Esophagus muscularis mucosa (tissue), 4 donors: ENCODE measurements around the gene TMEM131L. TPM values are rescaled to one million over a fixed set of nuclear protein-coding genes. Genes with fewer than 3 reads are reported as not detected.
A peak's percentile ranks its signal among the peaks of the same experiment; 100 is the strongest.

Experiments used
- DNase-seq: peaks from one replicate; pipeline ENCODE4 v3.0.0-alpha.2; 2017; ENCODE audit errors: extremely low spot score
- H3K27ac ChIP-seq, 4 donors: fragments of 200-600 bp; sonication (generic); replicated peaks in 1 of 4; 1 replicate in 3 of 4; 2 replicates in 1 of 4; pipeline ENCODE4 v1.5.1; 2016 to 2019; ENCODE audit warnings: mild to moderate bottlenecking in 1 of 4
- H3K27me3 ChIP-seq, 4 donors: fragments of 200-600 bp; sonication (generic); one replicate each; pipeline versions ENCODE4 v1.5.1 to v1.6.0; 2016 to 2019
- H3K36me3 ChIP-seq, 4 donors: fragments of 200-600 bp; sonication (generic); one replicate each; pipeline ENCODE4 v1.5.1; 2016 to 2019
- H3K4me1 ChIP-seq, 4 donors: fragments of 200-600 bp; sonication (generic); one replicate each; pipeline ENCODE4 v1.5.1; 2016 to 2019
- H3K4me3 ChIP-seq, 4 donors: fragments of 200-600 bp; sonication (generic); 1 replicate in 2 of 4; 2 replicates in 2 of 4; pipeline ENCODE4 v1.5.1; 2016 to 2019; ENCODE audit warnings: mild to moderate bottlenecking in 4 of 4, moderate library complexity in 1 of 4
- H3K9me3 ChIP-seq, 4 donors: fragments of 200-600 bp; sonication (generic); 1 replicate in 3 of 4; 2 replicates in 1 of 4; pipeline ENCODE4 v1.5.1; 2016 to 2019
- CTCF ChIP-seq, 3 experiments: fragments of 200-600 bp in 2 of 3; fragments of 450-650 bp in 1 of 3; sonication (generic) in 2 of 3; IDR thresholded peaks; one replicate each; pipeline ENCODE4 v1.5.1; 2017 to 2019; ENCODE audit warnings: antibody characterized with exemption in 3 of 3, mild to moderate bottlenecking in 2 of 3, moderate library complexity in 1 of 3
- EP300 ChIP-seq: sonication (generic); formaldehyde crosslinking; IDR thresholded peaks from one replicate; pipeline ENCODE4 v1.6.1; 2017; ENCODE audit warnings: antibody characterized with exemption
- POLR2A ChIP-seq: fragments of 450-650 bp; IDR thresholded peaks from one replicate; pipeline ENCODE4 v1.6.1; 2017; ENCODE audit warnings: antibody characterized with exemption, moderate library complexity, mild to moderate bottlenecking, low read depth
- POLR2AphosphoS5 ChIP-seq, 2 donors: sonication (generic); formaldehyde crosslinking; IDR thresholded peaks; one replicate each; pipeline ENCODE4 v1.6.1; 2017; ENCODE audit warnings: antibody characterized with exemption in 2 of 2
- WGBS: methylation state at CpG from one replicate; pipeline ENCODE4 v1.1.5; 2018; 5-methylcytosine and 5-hydroxymethylcytosine counted together
- intact Hi-C: fragments of 100-400 bp; cut with DNase I; formaldehyde crosslinking; loops from one replicate; pipeline ENCODE4 v1.15.1; 2023
- total RNA-seq, 4 donors: library from RNA; depleted of rRNA; stranded (reverse); fragments of >200 nt; gene quantifications; one replicate each; pipeline versions ENCODE4 v1.1.0 to v1.2.1, GENCODE V29; 2016

TMEM131L gene
- total RNA-seq, 4 donors from 2014 or later = 10.3 to 16.3 (median 12.1) TPM

- peak; percentile 78 for DNase-seq
- Histone ChIP-seq H3K9me3 (no peaks in the 10 kb centered on the region), H3K27me3 (no peaks in the 10 kb centered on the region), H3K36me3 (no peaks in the 10 kb centered on the region), H3K4me1 (peaks cover 58 to 72% (median 58%) of the 10 kb centered on the region in 4 donors), H3K27ac (no peak overlapping the region), H3K4me3 (no peak overlapping the region)
- TF ChIP-seq POLR2A = no peak
- TF ChIP-seq EP300 = no peak
- TF ChIP-seq CTCF (IDR thresholded peaks at IDR 0.05) = no peak
- no peak for TF ChIP-seq POLR2AphosphoS5 (IDR thresholded peaks at IDR 0.05)
- intact Hi-C loops = no loop called here
- WGBS = 52% methylated on average over 7 of the region's 7 CpGs
These were observed 69.8 kb downstream of the TMEM131L start for GRCh38 chr4:153535772-153536513.

- TF ChIP-seq POLR2AphosphoS5 (IDR thresholded peaks at IDR 0.05) = no peak
- no peak for TF ChIP-seq POLR2A
- no peak for TF ChIP-seq CTCF (IDR thresholded peaks at IDR 0.05)
- Histone ChIP-seq H3K4me1 (peaks cover 44 to 61% (median 46%) of the 10 kb centered on the region in 4 donors), H3K27me3 (no peaks in the 10 kb centered on the region), H3K27ac (no peak overlapping the region), H3K9me3 (no peaks in the 10 kb centered on the region), H3K36me3 (no peaks in the 10 kb centered on the region), H3K4me3 (no peak overlapping the region)
- 89% methylated on average over 6 of the region's 6 CpGs for WGBS
- intact Hi-C loops = no loop called here
- peak; percentile 26 for DNase-seq
These were observed 71.4 kb downstream of the TMEM131L start for GRCh38 chr4:153537493-153537960.

GRCh38 chr4:153538487-153539357 lies 72.6 kb downstream of the TMEM131L start:
- intact Hi-C loops = no loop called here
- no peaks in the 10 kb centered on the region for H3K36me3 ChIP-seq
- peak; percentile 77 for DNase-seq
- WGBS = 32% methylated on average over 17 of the region's 17 CpGs
- peak overlapping the region; percentile 35 to 56 (median 48) for H3K4me3 ChIP-seq
- H3K27ac ChIP-seq = peak overlapping the region; percentile 52 to 74 (median 62)
- H3K9me3 ChIP-seq = no peaks in the 10 kb centered on the region
- H3K4me1 ChIP-seq = peaks cover 44 to 64% (median 49%) of the 10 kb centered on the region in 4 donors
- H3K27me3 ChIP-seq = no peaks in the 10 kb centered on the region
- no peak for TF ChIP-seq POLR2AphosphoS5 (IDR thresholded peaks at IDR 0.05)
- TF ChIP-seq EP300 = no peak
- TF ChIP-seq CTCF (IDR thresholded peaks at IDR 0.05) = no peak
- TF ChIP-seq POLR2A = no peak

GRCh38 chr4:153539422-153539821 lies 73.3 kb downstream of the TMEM131L start:
- no peaks in the 10 kb centered on the region for H3K27me3 ChIP-seq
- intact Hi-C loops = no loop called here
- no peak overlapping the region for H3K4me3 ChIP-seq
- 53% methylated on average over 3 of the region's 3 CpGs for WGBS
- H3K9me3 ChIP-seq = no peaks in the 10 kb centered on the region
- no peaks in the 10 kb centered on the region for H3K36me3 ChIP-seq
- peak overlapping the region in 1 of 4 donors; percentile 60 for H3K27ac ChIP-seq
- H3K4me1 ChIP-seq = peaks cover 46 to 71% (median 54%) of the 10 kb centered on the region in 4 donors
- TF ChIP-seq CTCF (IDR thresholded peaks at IDR 0.05) = no peak
- no peak for TF ChIP-seq EP300
- TF ChIP-seq POLR2A = no peak
- no peak for TF ChIP-seq POLR2AphosphoS5 (IDR thresholded peaks at IDR 0.05)
- peak; percentile 37 for DNase-seq
